ENCODE measurements around the gene PHACTR3.

GRCh38 chr20:59597240-59597639 lies 7.1 kb upstream of the PHACTR3 start:
- no peak for TF ChIP-seq REST (IDR thresholded peaks at IDR 0.05; ENCODE audit: insufficient read depth in 1 of 2, low read depth in 2 of 2, low read length in 1 of 2)
- no peak for TF ChIP-seq POLR2AphosphoS5 (IDR thresholded peaks at IDR 0.05; ENCODE audit: low read depth, low read length)
- no peak for TF ChIP-seq CTCF (IDR thresholded peaks at IDR 0.05)
- TF ChIP-seq TCF7L2 (IDR thresholded peaks at IDR 0.05; ENCODE audit: low read depth, low read length): no peak
- TF ChIP-seq SIN3A (IDR thresholded peaks at IDR 0.05; ENCODE audit: borderline replicate concordance, insufficient read depth, low read depth, low read length): no peak
